Panc1 (cell line): Measurements from ENCODE around the gene ZFYVE28. TPM values are rescaled to one million over a fixed set of nuclear protein-coding genes. Genes with fewer than 3 reads are reported as not detected.

ENCODE experiments used
- ATAC-seq: fragments of 200-7000 bp; cut with Tn5 transposase; 2 replicates; pipeline ENCODE4 v1.9.1; 2020; ENCODE audit warnings: mild to moderate bottlenecking, moderate library complexity
- BruUV-seq: library from RNA; stranded (reverse); fragments of 400-500 nt; replicated peaks from 2 replicates; lab custom pipeline; 2021; lab: Mats Ljungman, UMichigan
- CTCF ChIA-PET: fragments of 300-600 bp; sonication (Branson Sonifier 250); formaldehyde crosslinking; loops from one replicate; lab custom pipeline; 2022; ENCODE audit warnings: antibody characterized with exemption; lab: Charles Lee
- POLR2A ChIA-PET: fragments of 300-600 bp; sonication (Branson Sonifier 250); formaldehyde crosslinking; loops from one replicate; lab custom pipeline; 2022; ENCODE audit warnings: antibody characterized with exemption; lab: Charles Lee
- DNase-seq: peaks from one replicate; pipeline ENCODE4 v3.0.0-alpha.2; 2010; ENCODE audit warnings: low read depth, low spot score
- H3K27ac ChIP-seq: 2 replicates; pipeline ENCODE4 v1.5.1; 2011; ENCODE audit warnings: mild to moderate bottlenecking, low read length, inconsistent platforms
- H3K27me3 ChIP-seq: fragments of 200-500 bp; sonication (Bioruptor generic); 2 replicates; pipeline ENCODE4 v1.6.0; 2014; ENCODE audit warnings: low read length, inconsistent platforms; ENCODE audit not compliant: control insufficient read depth, insufficient read depth
- H3K36me3 ChIP-seq: fragments of 200-500 bp; sonication (Bioruptor generic); 2 replicates; pipeline ENCODE4 v1.5.1; 2014; ENCODE audit warnings: inconsistent platforms, mild to moderate bottlenecking, low read length, moderate library complexity; ENCODE audit not compliant: control insufficient read depth, insufficient read depth
- H3K4me1 ChIP-seq: 2 replicates; pipeline ENCODE4 v1.5.1; 2011; ENCODE audit warnings: inconsistent platforms, mild to moderate bottlenecking, low read length, moderate library complexity; ENCODE audit not compliant: control insufficient read depth, insufficient read depth
- H3K4me3 ChIP-seq, 2 experiments: 2 replicates each; pipeline ENCODE4 v1.5.1; 2011 to 2012; ENCODE audit warnings: low read depth in 2 of 2, low read length in 2 of 2, mild to moderate bottlenecking in 2 of 2, inconsistent platforms in 1 of 2, moderate library complexity in 1 of 2
- H3K9me3 ChIP-seq: fragments of 200-500 bp; sonication (Bioruptor generic); 2 replicates; pipeline ENCODE4 v1.5.1; 2014; ENCODE audit warnings: low read depth, mild to moderate bottlenecking, inconsistent platforms, low read length, moderate library complexity; ENCODE audit not compliant: control insufficient read depth, insufficient read depth
- CTCF ChIP-seq: fragments of 450-650 bp; IDR thresholded peaks from 2 replicates; pipeline ENCODE4 v1.5.1; 2017; ENCODE audit warnings: mild to moderate bottlenecking
- POLR2AphosphoS5 ChIP-seq: IDR thresholded peaks from 2 replicates; pipeline ENCODE4 v1.6.1; 2012; ENCODE audit warnings: mild to moderate bottlenecking, low read depth, low read length, moderate library complexity
- REST ChIP-seq, 2 experiments: IDR thresholded peaks; 2 replicates each; pipeline ENCODE4 v1.6.1; 2011 to 2012; ENCODE audit warnings: low read depth in 2 of 2, control low read depth in 1 of 2, low read length in 1 of 2, mild to moderate bottlenecking in 1 of 2, moderate library complexity in 1 of 2; ENCODE audit not compliant: insufficient read depth in 1 of 2
- SIN3A ChIP-seq: IDR thresholded peaks from 2 replicates; pipeline ENCODE4 v1.6.1; 2012; ENCODE audit warnings: low read depth, mild to moderate bottlenecking, low read length, moderate library complexity, borderline replicate concordance; ENCODE audit not compliant: insufficient read depth
- TCF7L2 ChIP-seq: IDR thresholded peaks from 2 replicates; pipeline ENCODE4 v1.6.1; 2011; ENCODE audit warnings: mild to moderate bottlenecking, low read depth, low read length, inconsistent platforms
- in situ Hi-C: cut with HindIII; loops from 2 replicates; pipeline ENCODE4 v1.10.0; 2016; ENCODE audit warnings: low sequenced_read_pairs, low pct_unique_long_range_greater_than_20kb
- intact Hi-C: fragments of 100-400 bp; cut with micrococcal nuclease; formaldehyde crosslinking; loops from one replicate; pipeline ENCODE4 v1.10.0; 2022; ENCODE audit not compliant: unreplicated experiment
- total RNA-seq: library from RNA; stranded (reverse); gene quantifications from one replicate; pipeline ENCODE4 v1.2.1, GENCODE V29; 2021; ENCODE audit not compliant: unreplicated experiment

ZFYVE28 gene
- total RNA-seq, 1 experiment from 2014 or later = 11.9 TPM

DNA sequence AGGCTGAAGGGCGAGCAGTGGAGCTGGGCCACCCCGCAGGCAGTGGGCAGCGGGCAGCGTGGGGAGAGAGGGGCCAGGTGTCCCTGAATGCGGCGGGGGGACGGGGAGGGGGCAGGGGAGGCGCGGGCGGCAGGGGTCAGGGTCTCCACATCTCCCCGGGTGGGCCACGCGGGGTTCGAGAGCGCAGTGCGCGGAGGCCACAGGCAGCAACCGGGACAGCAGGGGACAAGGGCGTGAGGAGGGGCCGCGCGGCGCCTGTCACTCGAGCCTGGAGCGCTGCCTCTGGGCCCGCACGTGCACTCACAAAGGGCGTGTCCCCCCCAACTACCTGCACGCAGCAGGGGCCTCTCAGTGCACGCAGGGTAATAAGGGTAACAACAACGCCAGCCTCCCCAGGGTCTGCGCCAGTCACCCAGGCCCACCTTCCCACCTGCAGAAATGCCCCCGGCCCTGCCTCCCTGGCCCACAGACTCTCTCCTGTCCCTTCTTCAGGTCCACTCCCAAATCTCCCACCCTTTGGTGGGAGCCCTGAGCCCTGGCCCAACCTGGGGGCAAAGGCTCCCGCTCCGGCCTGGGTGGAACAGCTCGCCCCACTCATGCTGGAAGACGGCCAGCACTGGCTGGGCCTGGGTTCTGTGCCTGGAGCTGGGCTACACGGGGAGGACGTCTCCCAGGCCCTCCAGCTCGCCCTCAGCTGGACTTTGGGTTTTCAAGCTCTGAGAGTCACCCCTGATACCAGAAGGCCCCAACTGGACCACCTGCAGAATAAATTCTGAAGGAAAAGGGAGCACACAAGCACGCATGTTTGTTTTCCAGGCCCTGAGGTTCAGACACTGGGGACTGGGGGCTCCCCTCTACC lies 53.2 kb downstream of the ZFYVE28 start:
- no peak for TF ChIP-seq CTCF
- TF ChIP-seq SIN3A = no peak
- no peak for TF ChIP-seq REST (IDR thresholded peaks at IDR 0.05; ENCODE audit: insufficient read depth in 1 of 2, low read depth in 2 of 2, low read length in 1 of 2)
- no peak for TF ChIP-seq TCF7L2
- TF ChIP-seq POLR2AphosphoS5 = no peak
- DNase-seq (no peak), ATAC-seq (no peak)
- Histone ChIP-seq H3K36me3 (no peaks in the 10 kb centered on the region), H3K27me3 (no peaks in the 10 kb centered on the region), H3K4me1 (no peaks in the 10 kb centered on the region; the same call in 1 of the 2 replicates), H3K27ac (no peak overlapping the region), H3K4me3 (no peak overlapping the region), H3K9me3 (no peaks in the 10 kb centered on the region)
- CTCF ChIA-PET = no interaction called here
- no TSS peak for BruUV-seq
- POLR2A ChIA-PET = no interaction called here
- in situ Hi-C loops (no loop called here), intact Hi-C loops (no loop called here)

GRCh38 chr4:2364654-2365053 lies 53.8 kb downstream of the ZFYVE28 start:
- no peak for DNase-seq
- intact Hi-C loops (no loop called here), in situ Hi-C loops (no loop called here)
- Histone ChIP-seq H3K9me3 (no peaks in the 10 kb centered on the region), H3K27me3 (no peaks in the 10 kb centered on the region), H3K4me3 (no peak overlapping the region), H3K36me3 (no peaks in the 10 kb centered on the region), H3K4me1 (no peaks in the 10 kb centered on the region; the same call in 1 of the 2 replicates), H3K27ac (no peak overlapping the region)
- ATAC-seq = no peak
- CTCF ChIA-PET = no interaction called here
- POLR2A ChIA-PET = no interaction called here
- BruUV-seq = no TSS peak
- TF ChIP-seq TCF7L2 (no peak), POLR2AphosphoS5 (no peak), REST (IDR thresholded peaks at IDR 0.05; ENCODE audit: insufficient read depth in 1 of 2, low read depth in 2 of 2, low read length in 1 of 2) (no peak), CTCF (no peak), SIN3A (no peak)
